Stimulated activated CD8-positive, alpha-beta memory T cell treated with anti-CD3 and anti-CD28 coated beads, Interleukin-15, amount 100 ng/mL, for 4 hours (primary cell): Measurements from ENCODE around the gene OXNAD1.
"Not testable (repeated sequence)": the region's sequence is repeated elsewhere in the genome, so short reads cannot be mapped to it uniquely, and the experiment has no call there.

Experiments used
- DNase-seq, 2 donors: peaks; one replicate each; pipeline ENCODE4 v3.0.0-alpha.2; 2020; ENCODE audit warnings: low read depth in 2 of 2

The OXNAD1 gene

DNA sequence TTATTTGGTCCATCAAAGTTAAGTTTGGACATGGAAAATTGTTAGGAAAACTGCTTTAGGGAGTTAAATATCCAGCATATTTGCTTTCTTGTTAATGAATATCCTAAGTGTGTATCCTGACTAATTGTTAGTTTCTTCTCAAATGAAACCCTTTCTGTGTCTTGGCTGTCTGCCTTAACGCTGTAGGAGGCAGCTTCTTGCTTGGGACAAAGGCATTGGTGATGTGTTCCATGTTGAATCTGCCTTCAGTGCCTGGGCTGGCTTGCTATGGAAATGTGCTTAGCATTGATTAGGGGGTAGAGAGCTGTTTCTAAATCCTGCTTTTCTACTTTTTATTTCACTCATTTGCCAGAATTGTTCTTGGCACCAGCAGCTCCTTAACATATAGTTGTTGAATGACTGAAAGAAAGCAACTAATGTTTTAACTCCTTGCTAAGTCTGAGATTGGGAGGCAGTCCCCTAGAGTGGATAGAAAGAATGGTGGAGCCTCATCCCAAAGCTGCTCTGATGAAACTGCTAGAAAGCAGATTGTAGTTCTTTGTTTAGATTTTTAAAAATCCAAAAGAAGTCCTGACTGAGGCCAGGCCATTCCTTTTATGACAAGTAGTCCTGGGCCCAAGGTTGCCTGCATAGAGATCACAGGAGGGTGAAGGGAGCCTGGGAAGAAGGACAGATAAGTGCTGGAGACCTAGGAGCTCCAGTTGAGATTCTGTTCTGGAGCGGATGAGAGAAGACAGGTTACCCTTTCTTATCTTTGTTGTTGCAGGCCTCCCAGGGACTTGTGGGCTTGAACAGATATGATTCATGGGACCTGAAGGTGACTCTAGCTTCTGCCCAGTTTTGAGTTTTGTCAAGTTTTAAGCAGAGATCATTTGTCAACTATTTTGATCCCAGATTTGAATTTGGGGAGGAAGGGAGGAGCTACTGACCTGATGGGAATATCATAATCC, 39.3 kb downstream of the OXNAD1 start:
- no peak for DNase-seq

DNA sequence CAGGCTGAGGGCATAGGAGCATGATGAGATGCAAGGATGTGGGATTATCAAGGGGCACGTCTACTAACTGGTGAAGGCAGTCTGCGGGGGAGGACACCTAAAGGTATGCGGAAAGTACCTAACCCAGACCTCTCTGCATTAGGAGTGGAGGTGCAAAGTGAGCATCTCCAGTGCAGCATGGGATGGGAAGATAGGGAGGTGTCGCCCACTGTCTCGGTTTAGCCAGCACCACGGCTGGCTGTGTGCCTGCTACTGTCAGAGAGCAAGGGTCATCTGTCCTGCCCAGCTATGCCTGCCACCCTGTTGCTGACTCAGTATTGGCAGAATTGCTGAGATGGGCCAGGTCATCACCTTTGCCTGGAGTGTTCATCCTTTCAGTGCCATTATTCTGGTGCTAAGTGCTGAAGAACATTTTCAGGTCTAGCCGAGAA, 40.1 kb downstream of the OXNAD1 start:
- peak in 1 of 2 donors; percentile 33 for DNase-seq

DNA sequence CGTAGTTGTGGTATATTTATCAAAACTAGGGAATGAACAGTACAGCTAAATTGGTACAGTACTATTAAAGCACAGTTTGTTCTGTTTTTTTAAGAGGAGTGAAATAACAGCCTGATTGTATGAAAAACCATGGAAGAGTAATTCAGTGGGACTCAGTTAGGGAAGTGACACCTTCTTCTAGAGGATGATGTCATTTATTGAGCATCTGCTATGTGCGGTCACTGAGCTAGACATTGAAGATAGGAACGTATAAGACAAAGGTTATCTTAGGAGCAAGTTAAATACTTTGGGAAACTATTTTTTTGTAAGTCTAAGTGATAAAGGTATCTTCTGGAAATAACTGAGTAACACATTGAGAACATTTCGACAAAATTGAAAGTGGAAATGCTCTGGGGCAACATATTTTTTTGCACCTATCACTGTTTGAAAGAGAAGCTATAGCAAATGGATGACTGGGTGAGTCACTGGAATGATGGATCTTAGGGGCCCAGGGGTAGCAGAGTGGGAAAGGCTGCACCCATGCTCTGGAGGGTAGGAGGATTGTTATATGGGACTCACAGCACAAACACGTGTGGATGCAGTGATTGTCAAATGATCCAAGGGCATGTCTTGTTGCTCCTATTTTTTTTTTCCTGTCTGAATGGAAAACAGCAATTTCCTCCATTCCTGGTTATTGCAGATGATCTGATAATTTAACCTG, 43.0 kb downstream of the OXNAD1 start:
- no peak for DNase-seq

DNA sequence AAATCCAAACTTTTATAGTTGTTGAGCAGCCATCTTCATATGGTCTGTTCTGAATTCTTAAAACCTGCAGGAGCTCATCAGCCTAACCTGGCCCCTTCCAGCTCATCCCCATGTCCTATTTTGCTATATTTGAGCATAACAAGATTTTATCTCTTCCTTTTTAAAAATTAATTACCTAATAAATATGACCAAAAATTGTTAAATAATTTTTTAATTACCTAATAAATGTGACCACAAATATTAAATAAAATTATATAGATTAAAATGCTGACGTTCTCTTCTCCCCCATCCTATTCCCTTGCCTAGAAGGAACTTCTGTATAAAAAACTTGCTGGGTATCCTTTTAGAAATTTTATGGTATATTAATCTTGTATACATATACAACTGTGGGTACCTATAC, 43.7 kb downstream of the OXNAD1 start:
- DNase-seq: no peak

DNA sequence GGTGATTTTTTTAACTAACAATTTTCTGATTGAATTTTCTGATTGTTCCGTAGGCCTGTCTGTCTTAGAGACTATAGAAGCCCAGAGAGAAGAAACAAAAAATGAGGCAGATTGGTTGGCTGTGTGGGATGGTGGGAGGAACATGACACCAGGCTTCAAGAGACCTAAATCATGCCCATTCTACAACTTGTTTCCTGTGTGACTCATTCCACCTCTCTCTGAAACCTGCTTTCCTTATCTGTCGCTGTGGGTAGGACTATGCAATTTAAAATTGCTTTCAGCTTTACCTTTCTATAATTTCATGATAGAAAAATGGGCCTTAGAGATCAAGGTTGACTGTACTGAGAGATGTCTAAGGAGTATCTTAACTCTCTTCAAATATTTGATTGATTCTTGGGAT, 44.5 kb downstream of the OXNAD1 start:
- DNase-seq: peak in 1 of 2 donors; percentile 53

DNA sequence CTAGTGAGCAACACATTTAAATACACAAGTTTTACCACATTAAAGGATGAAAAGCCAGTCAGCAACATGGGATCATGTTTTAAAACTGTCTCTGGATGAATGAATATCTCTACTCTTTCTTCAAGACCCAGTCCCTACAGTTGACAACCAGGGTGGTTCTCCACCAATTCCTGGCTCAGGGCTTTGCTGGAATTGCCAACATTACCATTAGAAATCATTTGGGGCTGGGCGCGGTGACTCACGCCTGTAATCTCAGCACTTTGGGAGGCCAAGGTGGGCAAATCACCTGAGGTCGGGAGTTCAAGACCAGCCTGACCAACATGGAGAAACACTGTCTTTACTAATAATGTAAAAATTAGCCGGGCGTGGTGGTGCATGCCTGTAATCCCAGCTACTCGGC, 45.5 kb downstream of the OXNAD1 start:
- not testable (repeated sequence) for DNase-seq

DNA sequence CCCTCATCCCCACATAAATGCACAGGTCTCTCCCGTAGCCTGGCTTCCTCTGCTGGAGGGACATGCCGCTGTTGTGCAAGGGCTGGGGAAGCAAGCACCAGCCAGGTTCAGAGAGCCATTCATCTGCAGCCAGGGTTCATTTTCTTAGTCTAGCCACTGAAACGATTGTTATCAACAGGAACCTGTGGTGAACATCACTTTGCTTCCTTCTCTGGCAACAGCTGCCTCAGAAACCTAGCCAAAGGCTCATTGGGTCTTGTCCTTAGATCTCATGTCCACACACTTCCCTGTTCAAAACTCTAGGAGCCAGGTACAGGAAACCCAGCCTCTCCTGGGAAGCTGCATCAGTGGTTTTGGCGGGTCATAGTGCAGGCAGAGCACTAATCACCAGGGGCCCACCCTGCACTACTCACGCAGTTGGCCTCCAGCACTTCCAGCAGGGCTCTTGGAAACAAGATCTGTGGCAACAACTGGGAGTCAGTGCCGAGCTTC, 47.0 kb downstream of the OXNAD1 start:
- no peak for DNase-seq

DNA sequence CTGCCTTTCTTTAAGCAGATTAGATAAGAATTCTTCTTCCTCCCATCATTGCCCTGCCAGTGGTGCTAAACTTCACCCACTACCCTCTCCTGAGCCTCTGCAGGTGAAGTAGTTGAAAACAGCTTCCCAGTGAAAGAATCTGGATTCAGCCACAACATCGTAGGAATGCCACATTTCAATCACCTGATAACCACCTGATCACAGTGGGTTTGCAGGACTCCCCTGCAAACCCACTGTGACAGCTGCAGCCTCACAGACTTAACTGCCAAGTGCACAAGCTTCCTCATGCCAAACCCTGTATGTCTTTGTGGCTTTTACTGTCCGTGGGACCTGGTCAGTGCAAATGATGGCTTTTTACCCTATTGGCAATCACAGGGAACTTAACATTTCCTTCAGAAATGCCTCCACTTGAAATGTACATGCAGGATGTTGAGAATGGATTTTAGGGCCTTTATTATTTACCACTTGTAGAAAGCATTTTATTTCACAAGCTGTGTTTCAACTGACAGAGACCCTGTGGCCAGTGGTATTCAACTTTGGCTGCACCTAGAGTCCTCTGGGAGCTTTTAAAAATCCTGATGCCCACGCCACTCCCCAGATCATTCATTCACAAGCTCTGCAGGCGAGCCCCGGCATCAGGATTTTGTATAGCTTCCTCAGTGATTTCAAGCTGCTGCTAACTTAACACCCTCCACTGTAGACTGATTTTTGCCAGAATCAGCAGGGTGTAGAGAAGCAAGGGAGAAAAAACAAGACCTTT, 49.1 kb downstream of the OXNAD1 start:
- no peak for DNase-seq

DNA sequence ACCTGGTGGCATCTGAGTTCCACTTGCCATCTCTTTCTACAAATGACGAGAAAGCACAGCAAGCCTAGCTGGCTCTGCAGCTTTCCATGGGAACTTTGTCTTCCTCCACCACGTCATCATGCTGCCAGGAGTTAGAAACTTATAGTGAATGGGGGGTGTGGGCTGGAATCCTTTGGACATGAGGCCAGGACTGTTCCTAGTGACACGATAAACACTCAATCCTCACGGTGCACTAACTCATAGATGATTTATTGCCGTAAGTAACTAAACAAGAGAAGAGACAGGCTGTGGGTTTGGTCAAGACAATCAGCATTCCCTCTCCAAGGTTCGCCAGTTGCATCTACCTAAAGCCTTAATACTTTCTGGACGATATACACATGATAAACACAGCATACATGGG, 50.6 kb downstream of the OXNAD1 start:
- DNase-seq: no peak

DNA sequence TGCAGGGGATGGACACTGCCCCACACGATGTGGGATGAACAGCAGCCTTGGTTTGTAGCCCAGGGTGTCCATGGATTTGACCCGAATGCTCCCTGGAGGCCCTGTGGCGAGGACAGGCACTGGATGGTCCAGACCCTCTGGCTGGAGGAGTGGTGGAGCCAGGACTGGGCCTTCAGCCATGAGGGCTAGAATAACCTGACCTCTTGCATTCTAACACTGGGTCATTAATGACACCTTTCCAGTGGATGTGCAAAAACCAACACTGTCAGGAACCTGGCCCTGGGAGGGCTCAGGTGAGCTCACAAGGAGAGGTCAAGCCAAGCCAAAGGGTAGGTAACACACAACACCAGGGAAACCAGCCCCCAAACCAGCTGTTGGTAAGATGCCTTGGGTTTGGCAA, 51.4 kb downstream of the OXNAD1 start:
- DNase-seq: no peak

DNA sequence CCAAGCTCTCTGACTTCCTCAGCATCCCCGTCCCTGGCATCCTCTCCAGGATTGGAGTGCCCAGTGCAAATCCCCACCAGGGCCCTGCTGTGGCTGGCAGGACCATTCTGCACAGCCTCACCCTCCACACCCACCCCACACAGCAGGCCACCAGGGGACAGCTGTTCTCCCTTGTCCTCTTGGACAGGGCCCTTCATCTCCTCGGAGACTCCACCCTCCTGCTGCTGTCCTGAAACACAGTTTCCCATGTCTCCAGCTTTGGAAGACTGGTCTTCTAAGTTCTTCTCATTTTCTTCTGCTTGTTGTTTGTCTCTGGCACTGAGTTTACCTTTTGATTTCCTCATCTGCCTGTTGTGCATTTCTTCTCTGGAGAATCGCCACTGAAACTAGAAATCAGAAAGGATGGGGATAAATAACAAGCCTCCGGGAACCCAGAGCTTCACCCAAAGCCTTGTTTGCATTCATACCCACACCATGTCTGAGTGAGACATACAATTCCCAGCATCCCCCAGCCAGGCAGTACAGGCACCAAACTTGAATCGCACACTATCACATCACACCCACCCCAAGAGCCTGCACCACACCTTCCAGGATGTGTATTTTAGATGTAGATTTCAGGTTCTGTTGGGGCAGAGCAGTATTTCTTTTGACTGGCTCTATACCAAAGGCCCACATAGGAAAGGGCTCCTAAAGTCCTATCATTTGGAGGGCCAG, 52.0 kb downstream of the OXNAD1 start:
- DNase-seq: no peak

DNA sequence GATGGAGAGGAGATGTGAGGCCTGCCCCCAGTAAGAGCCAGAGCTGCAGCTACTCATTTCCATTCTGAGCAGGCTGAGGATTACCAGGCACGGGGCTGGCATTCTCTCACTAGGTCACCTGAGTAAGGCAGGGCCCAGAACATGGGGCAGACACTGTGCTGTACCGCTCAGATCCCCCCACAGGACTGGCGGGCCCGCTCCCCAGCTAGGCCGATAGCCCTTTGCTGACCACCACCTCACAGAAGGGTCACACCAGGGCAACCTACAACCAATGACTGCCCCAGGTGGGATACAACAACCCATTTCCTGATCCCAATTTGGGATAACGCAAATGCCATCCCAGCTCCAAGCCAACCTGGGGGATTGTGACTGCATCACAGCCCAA, 52.5 kb downstream of the OXNAD1 start:
- no peak for DNase-seq

DNA sequence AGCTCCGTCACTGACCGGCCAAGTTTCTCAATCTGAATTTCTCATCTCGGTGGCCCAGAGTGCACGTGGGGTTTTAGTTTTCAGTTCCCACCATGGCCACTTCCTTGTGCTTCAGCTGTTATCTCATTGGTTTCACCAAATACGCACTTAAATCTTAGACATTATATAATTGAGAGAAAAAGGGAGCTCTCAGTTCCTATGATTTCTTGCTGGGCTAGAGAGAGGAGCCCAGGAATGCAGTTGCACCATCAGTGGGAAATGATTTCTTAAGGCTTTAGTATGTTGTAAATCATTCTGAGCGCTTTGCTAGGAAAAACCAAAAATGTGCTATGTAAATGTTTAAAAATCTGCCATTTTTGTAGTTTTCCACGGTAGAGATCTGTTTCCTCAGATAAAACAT, 53.2 kb downstream of the OXNAD1 start:
- no peak for DNase-seq

DNA sequence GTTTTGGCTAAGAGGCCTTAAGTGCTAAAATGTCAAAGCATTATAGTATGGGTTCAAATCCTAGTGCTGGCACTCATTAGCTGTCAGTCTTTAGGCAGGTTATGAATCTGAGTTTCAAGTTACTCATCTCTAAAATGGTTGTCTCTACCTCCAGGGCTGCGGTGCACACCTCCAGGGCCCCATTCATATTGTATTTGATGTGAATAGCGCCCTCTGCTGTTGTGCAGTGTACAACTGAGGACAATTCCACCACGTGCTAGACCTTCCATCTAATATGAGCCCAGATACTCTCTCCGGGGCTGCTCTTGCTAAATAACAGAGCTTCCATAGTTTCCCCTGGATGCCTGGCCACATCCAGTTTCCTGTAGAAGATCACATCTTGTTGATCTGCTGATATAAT, 54.3 kb downstream of the OXNAD1 start:
- peak; percentile 50 to 77 for DNase-seq

DNA sequence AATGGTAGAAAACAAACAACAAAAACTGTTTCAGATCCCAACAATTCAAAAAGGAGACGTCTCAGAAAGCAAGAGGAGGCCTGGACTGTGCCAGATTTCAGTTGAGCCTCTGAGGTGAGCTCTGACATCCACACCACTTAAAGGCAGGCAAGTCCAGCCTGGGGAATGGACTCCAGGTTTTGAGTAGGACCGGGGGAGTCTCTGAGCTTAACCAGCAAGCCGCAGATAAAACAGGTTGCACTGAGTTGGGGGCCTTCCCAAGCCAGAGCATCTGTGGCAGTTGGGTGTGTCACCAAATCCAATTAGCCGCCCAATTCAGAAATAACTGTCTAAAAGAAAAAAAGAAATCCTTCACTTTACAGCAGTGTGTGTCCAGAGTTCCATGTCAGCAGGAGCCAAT, 54.7 kb downstream of the OXNAD1 start:
- no peak for DNase-seq

DNA sequence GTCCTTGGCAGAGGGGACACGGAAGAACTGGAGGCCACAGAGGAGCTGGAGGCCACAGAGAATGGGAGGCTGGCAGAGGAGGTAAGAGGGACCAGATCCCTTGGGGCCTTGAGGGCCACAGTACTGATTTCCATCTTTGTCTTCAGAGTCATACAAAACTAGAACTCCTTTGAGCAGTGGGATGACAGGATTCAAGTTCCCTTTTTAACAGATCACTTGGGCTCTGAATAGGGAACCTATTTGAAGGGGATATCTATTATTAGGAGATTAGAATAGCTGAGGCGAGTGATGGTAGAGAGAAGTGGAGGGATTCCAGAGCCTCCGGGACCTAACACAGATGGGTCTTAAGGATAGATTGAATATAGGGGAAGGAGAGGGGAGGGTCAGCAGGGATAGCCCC, 55.7 kb downstream of the OXNAD1 start:
- no peak for DNase-seq

DNA sequence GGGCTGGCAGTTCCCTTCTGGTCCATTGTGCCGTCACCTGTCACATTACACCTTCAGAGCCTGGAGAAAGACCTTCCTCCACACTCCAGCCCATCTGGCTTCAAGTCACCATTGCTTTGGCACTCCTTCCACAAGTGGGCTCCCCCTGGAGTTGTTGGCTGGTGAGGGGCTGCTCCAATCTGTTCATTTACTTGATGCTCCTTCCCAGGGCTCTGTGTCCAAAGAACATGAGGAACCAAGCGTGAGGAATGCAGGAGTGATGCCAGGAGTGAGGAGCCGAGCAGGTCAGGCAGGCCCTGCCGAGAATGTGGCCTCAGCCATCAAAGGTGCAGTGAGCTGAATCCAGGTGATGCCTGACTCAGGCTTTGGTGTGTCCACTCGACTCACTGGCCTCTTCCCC, 57.2 kb downstream of the OXNAD1 start:
- no peak for DNase-seq

DNA sequence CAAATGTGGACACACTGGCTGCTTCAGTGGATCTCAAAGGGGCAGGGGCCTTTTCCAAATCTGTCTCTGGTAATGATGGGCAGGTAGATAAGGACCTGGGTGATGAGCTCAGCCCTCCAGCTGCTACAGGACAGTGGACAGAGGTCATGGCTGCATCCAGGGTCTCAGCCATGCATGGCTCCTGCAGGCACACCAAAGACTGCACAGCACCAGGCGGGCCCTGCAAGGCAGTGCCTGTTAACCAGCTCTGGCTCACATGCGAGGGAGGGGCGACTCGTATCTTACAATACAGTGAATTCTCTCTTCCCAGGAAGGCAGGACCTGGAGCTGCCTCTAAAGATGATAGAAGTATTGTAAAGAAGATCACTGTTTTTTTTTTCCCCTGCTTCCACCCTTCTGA, 58.7 kb downstream of the OXNAD1 start:
- no peak for DNase-seq

DNA sequence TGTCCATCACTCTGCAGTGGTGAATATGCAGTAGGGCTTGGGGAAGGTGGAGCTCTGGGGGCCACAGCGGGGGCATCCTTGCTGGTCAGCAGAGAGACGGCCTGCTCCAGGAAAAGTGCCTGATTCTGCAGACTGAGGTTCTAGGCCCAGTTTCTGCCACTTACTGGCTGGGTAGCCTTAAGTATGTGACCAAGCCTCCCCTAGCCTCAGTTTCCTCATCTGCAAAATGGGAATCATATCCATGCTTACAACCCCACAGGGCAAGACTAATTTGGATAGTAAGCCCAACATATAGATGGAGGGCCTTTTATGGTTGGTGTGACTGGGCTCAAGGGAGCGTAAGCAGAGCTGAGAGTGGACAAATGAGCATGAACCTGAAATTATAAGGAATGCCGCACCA, 60.8 kb downstream of the OXNAD1 start:
- no peak for DNase-seq

DNA sequence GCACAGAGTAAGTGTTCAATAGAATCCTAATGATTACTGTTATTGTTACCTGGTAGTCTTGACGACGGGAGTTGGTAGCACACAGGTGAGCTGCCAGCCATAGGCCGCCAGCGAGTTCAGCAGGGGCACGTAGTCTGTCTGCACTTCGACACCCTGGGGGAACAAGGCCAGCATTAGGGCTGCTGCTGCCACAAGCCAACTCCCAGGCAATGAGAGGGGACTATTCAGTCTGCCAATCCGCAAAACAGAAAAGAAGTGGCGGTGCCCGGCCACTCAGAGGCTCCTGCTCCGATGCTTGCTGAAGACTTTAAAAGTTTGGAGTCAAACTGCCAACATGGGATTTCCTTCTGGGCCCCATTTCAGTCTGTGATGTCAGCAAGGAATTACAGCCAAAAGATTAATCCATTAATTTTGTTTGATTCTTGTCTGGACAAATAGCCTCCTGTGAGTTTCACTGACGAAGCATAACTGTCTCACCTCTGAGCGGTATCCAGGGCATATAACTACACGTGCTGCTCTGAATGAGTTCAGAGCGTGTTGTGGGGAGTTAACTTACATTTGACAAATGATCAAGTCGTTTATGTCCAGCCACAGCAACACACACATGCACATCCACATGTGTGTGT, 61.8 kb downstream of the OXNAD1 start:
- DNase-seq: no peak

DNA sequence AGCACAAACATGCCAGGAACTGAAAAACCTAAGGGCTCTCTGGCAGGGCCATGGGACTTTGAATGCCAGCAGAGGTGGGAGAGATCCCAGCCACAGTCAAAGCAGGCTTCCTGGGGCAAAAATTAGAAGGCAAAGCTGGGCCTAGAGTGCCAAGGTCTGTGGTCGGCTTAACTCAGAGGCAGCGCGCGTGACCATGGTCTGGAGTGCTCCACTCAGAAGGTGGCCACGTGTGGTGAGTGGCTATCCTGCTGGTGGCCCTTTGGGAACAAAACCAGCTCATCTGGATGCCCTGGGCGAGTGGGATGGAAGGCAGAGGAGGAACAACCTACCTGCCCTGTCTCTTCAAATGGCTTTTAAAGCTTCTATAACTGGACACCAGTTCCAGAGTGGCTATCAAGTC, 63.1 kb downstream of the OXNAD1 start:
- DNase-seq: no peak
